MM.1S (cell line): ENCODE data around the gene MLH3.

Source experiments
- DNase-seq: peaks from one replicate; pipeline ENCODE4 v3.0.0-alpha.2; 2015
- H2AFZ ChIP-seq: fragments of 300-600 bp; sonication (generic); 2 replicates; pipeline ENCODE4 v1.6.0; 2016; ENCODE audit warnings: antibody characterized with exemption, low read length
- H3F3A ChIP-seq: fragments of 300-600 bp; sonication (generic); 2 replicates; pipeline ENCODE4 v1.6.1; 2016; ENCODE audit warnings: mild to moderate bottlenecking, antibody characterized with exemption, low read length, moderate library complexity, mixed read lengths; ENCODE audit not compliant: insufficient read depth
- H3K27ac ChIP-seq: fragments of 300-600 bp; sonication (generic); 2 replicates; pipeline ENCODE4 v1.5.1; 2016; ENCODE audit warnings: mild to moderate bottlenecking, low read length
- H3K27me3 ChIP-seq: fragments of 300-600 bp; sonication (generic); replicated peaks from 2 replicates; pipeline ENCODE4 v1.6.0; 2016; ENCODE audit warnings: low read length; ENCODE audit not compliant: insufficient read depth
- H3K36me3 ChIP-seq: fragments of 300-600 bp; sonication (generic); replicated peaks from 2 replicates; pipeline ENCODE4 v1.6.1; 2016; ENCODE audit warnings: mild to moderate bottlenecking, low read length, mixed read lengths; ENCODE audit not compliant: insufficient read depth
- H3K4me1 ChIP-seq: fragments of 300-600 bp; sonication (generic); 2 replicates; pipeline ENCODE4 v1.6.1; 2016; ENCODE audit warnings: low read length, mixed read lengths
- H3K4me2 ChIP-seq: fragments of 300-600 bp; sonication (generic); 2 replicates; pipeline ENCODE4 v1.6.0; 2016; ENCODE audit warnings: low read depth, low read length
- H3K4me3 ChIP-seq: fragments of 300-600 bp; sonication (generic); 2 replicates; pipeline ENCODE4 v1.5.1; 2016; ENCODE audit warnings: low read length, mixed read lengths
- H3K79me2 ChIP-seq: fragments of 300-600 bp; sonication (generic); 2 replicates; pipeline ENCODE4 v1.6.1; 2016; ENCODE audit warnings: mixed run types, low read length, mixed read lengths
- H3K9ac ChIP-seq: fragments of 300-600 bp; sonication (generic); 2 replicates; pipeline ENCODE4 v1.6.1; 2016; ENCODE audit warnings: low read length, mixed read lengths
- H3K9me2 ChIP-seq: fragments of 300-600 bp; sonication (generic); replicated peaks from 2 replicates; pipeline ENCODE4 v1.6.1; 2016; ENCODE audit warnings: mild to moderate bottlenecking, low read length, mixed read lengths; ENCODE audit not compliant: insufficient read depth
- H3K9me3 ChIP-seq: fragments of 300-600 bp; sonication (generic); replicated peaks from 2 replicates; pipeline ENCODE4 v1.6.1; 2016; ENCODE audit warnings: mild to moderate bottlenecking, low read length, mixed read lengths; ENCODE audit not compliant: insufficient read depth
- H4K20me1 ChIP-seq: fragments of 300-600 bp; sonication (generic); 2 replicates; pipeline ENCODE4 v1.6.1; 2016; ENCODE audit warnings: mild to moderate bottlenecking, low read length, moderate library complexity, mixed read lengths; ENCODE audit not compliant: insufficient read depth
- CTCF ChIP-seq: fragments of 300-600 bp; sonication (generic); IDR thresholded peaks from 2 replicates; pipeline ENCODE4 v1.5.1; 2016; ENCODE audit warnings: antibody characterized with exemption, low read length, mixed read lengths
- EZH2 ChIP-seq: fragments of 300-600 bp; sonication (generic); optimal IDR thresholded peaks from 2 replicates; pipeline ENCODE3; 2017; ENCODE audit warnings: low read depth, mild to moderate bottlenecking, antibody characterized with exemption, low read length, mixed read lengths
- EZH2phosphoT487 ChIP-seq: fragments of 300-600 bp; sonication (generic); IDR thresholded peaks from 2 replicates; pipeline ENCODE4 v1.6.1; 2018; ENCODE audit warnings: antibody characterized with exemption, low read length

MLH3 gene

GRCh38 chr14:75091251-75091650, 40.0 kb upstream of the MLH3 start:
- H3K36me3 ChIP-seq = no peaks in the 10 kb centered on the region
- no peaks in the 10 kb centered on the region for H3K79me2 ChIP-seq
- no peaks in the 10 kb centered on the region for H3K4me1 ChIP-seq
- no peak overlapping the region for H3K4me3 ChIP-seq
- H3K9me3 ChIP-seq = no peaks in the 10 kb centered on the region
- no peaks in the 10 kb centered on the region for H4K20me1 ChIP-seq
- DNase-seq = no peak
- no peak overlapping the region for H3K27ac ChIP-seq
- H2AFZ ChIP-seq = no peak overlapping the region
- TF ChIP-seq EZH2phosphoT487 (no peak), CTCF (no peak), EZH2 (no peak)
- no peaks in the 10 kb centered on the region for H3K9me2 ChIP-seq
- no peak overlapping the region for H3K4me2 ChIP-seq
- H3K9ac ChIP-seq = no peak overlapping the region
- no peaks in the 10 kb centered on the region for H3K27me3 ChIP-seq
- no peaks in the 10 kb centered on the region for H3F3A ChIP-seq

- no peak overlapping the region for H3K9ac ChIP-seq
- no peaks in the 10 kb centered on the region for H3K9me2 ChIP-seq
- H3K4me3 ChIP-seq = no peak overlapping the region
- no peaks in the 10 kb centered on the region for H3F3A ChIP-seq
- no peaks in the 10 kb centered on the region for H3K27me3 ChIP-seq
- H3K9me3 ChIP-seq = no peaks in the 10 kb centered on the region
- no peaks in the 10 kb centered on the region for H4K20me1 ChIP-seq
- TF ChIP-seq EZH2phosphoT487 (no peak), EZH2 (no peak), CTCF (no peak)
- no peak overlapping the region for H3K27ac ChIP-seq
- no peaks in the 10 kb centered on the region for H3K36me3 ChIP-seq
- no peaks in the 10 kb centered on the region for H3K79me2 ChIP-seq
- H2AFZ ChIP-seq = no peak overlapping the region
- no peak overlapping the region for H3K4me2 ChIP-seq
- no peaks in the 10 kb centered on the region for H3K4me1 ChIP-seq
- no peak for DNase-seq
Measured at GRCh38 chr14:75090353-75090752, 39.1 kb upstream of the MLH3 start.

- Histone ChIP-seq H3K4me3 (no peak overlapping the region), H3K9me3 (no peaks in the 10 kb centered on the region), H3K9me2 (no peaks in the 10 kb centered on the region), H4K20me1 (no peaks in the 10 kb centered on the region), H2AFZ (no peak overlapping the region), H3K27ac (no peak overlapping the region), H3F3A (no peaks in the 10 kb centered on the region), H3K79me2 (no peaks in the 10 kb centered on the region), H3K9ac (no peak overlapping the region), H3K27me3 (no peaks in the 10 kb centered on the region), H3K36me3 (no peaks in the 10 kb centered on the region), H3K4me2 (no peak overlapping the region), H3K4me1 (no peaks in the 10 kb centered on the region)
- DNase-seq = peak; percentile 23
- no peak for TF ChIP-seq EZH2phosphoT487
- no peak for TF ChIP-seq EZH2
- TF ChIP-seq CTCF = peak; percentile 54
Measured at GRCh38 chr14:75088566-75089373, 37.5 kb upstream of the MLH3 start.
